Keratinocyte (primary cell): ENCODE data around the gene TRAIP.

ENCODE experiments used
- EZH2 ChIP-seq: IDR thresholded peaks from one replicate; pipeline ENCODE4 v1.6.1; 2012; ENCODE audit warnings: inconsistent platforms, mild to moderate bottlenecking, low read length, moderate library complexity
- TF ChIP-seq, protein P1 (sequence below), 3 experiments: IDR thresholded peaks in 1 of 3; conservative IDR thresholded peaks in 1 of 3; optimal IDR thresholded peaks in 1 of 3; 2 replicates in 2 of 3; 3 replicates in 1 of 3; pipeline versions ENCODE3 to v1.5.1; 2011; ENCODE audit warnings: low read length in 3 of 3, mild to moderate bottlenecking in 3 of 3, moderate library complexity in 2 of 3, control low read depth in 1 of 3, inconsistent platforms in 1 of 3; ENCODE audit not compliant: insufficient read depth in 2 of 3; ENCODE audit errors: extremely low read depth in 1 of 3

DNA sequence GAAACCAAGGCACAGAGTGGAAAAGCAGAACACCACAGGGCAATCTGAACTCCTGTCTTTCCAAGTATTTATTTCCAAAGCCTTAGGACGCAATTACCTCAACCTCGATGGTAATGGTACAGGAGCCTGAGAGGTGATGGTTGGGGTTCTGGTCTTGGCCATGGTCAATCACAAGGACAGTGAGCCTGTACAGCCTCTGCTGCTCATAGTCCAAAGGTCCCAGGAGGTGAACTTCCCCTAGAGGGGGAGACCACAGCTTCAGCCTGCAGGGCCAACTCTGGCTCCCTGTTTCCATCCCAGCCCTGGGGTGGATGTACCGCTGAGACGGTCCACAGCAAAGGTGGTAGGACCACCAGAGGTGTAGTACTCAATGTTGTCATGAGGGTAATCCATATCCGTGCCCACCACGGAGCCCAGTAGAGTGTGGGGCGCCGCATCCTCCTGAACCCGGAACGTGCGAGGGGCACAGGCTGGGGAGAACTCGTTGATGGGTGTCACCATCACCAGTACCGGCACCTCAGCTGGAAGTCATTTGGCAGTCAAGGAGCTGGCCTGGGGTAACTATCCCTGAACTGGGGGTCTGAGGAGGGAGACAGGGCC, 62.8 kb downstream of the TRAIP start:
- TF ChIP-seq, protein P1, sequence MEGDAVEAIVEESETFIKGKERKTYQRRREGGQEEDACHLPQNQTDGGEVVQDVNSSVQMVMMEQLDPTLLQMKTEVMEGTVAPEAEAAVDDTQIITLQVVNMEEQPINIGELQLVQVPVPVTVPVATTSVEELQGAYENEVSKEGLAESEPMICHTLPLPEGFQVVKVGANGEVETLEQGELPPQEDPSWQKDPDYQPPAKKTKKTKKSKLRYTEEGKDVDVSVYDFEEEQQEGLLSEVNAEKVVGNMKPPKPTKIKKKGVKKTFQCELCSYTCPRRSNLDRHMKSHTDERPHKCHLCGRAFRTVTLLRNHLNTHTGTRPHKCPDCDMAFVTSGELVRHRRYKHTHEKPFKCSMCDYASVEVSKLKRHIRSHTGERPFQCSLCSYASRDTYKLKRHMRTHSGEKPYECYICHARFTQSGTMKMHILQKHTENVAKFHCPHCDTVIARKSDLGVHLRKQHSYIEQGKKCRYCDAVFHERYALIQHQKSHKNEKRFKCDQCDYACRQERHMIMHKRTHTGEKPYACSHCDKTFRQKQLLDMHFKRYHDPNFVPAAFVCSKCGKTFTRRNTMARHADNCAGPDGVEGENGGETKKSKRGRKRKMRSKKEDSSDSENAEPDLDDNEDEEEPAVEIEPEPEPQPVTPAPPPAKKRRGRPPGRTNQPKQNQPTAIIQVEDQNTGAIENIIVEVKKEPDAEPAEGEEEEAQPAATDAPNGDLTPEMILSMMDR (optimal IDR thresholded peaks at IDR 0.05 in 1 of 3, IDR thresholded peaks at IDR 0.05 in 1 of 3, conservative IDR thresholded peaks at IDR 0.05 in 1 of 3; ENCODE audit: extremely low read depth in 1 of 3, insufficient read depth in 2 of 3, low read length in 3 of 3), result no peak
- no peak for TF ChIP-seq EZH2
